ENCODE results near the gene ARHGEF1.

DNA sequence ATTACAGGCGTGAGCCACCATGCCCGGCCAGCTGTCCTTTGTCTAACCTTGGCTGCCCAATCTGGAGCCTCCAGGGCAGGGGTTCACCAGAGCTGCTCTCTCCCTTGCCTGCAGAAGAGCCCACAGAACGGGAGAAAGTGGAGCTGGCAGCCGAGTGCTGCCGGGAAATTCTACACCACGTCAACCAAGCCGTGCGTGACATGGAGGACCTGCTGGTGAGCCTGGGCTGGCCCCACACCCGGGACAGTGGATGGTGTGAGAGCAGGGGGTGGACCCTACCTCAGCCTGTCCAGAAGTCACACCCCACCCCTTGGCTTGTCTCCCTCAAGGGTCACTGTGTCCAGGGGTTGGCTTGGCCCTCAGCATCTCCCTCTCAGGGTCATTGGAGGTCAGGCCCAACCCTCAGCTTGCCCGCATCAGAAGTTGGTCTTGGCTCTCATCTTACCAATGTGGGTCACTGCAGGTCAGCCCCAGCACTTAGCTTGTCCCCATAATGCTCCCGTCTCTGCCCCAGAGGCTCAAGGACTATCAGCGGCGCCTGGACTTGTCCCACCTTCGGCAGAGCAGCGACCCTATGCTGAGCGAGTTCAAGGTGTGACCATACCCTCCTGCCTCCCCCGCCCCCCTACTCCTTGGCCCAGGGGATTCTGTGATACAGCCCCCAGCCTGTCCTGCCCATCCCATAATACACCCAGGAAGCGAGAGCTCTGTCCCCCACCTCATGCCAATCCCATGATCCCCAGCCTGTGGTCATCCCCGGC is 20.4 kb downstream of the ARHGEF1 start:
- TF ChIP-seq CTCF (IDR thresholded peaks at IDR 0.05 in 4 of 5, conservative IDR thresholded peaks at IDR 0.05 in 1 of 5) = no peak
- no peak for TF ChIP-seq POLR2A (IDR thresholded peaks at IDR 0.05)
